NCI-H2107 (cell line): Measurements from ENCODE around the gene ANO10.
"Not testable (repeated sequence)": the region's sequence is repeated elsewhere in the genome, so short reads cannot be mapped to it uniquely, and the experiment has no call there.

Source experiments
- DNase-seq: peaks from one replicate; lab custom pipeline; 2025; lab: John Stamatoyannopoulos, UW

ANO10 gene

GRCh38 chr3:43629257-43629656 is 7.4 kb upstream of the ANO10 start:
- no peak for DNase-seq

- DNase-seq = no peak
These were observed 5.5 kb upstream of the ANO10 start for GRCh38 chr3:43627360-43627759.

DNA sequence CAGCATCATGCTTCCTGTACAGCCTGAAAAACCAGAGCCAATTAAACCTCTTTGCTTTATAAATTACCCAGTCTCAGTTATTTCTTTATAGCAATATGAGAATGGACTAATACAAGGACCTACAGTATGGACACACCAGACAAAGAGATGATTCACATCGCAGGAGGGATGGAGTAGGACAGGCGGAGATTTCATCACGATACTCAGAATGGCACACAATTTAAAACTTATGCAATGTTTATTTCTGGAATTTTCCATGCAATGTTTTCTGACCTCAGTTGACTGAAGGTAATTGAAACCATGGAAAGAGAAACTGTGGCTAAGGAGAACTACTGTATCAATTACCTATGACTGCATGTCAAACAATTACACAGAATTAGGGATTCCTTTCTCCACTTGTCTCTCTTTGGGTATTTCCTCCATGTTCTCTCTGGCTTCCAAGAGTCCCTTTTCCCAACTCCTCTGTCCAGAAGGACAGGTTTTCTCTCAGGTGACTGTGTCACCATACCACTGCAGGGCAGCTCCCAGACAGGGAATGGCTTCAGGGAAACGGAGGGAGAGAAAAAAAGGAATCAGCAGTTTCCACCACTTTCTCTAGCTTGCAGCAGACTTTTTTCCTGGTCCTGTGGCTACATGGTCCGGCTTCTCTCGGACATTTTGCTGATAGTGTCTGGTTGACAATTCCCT is 3.0 kb upstream of the ANO10 start:
- DNase-seq = no peak

DNA sequence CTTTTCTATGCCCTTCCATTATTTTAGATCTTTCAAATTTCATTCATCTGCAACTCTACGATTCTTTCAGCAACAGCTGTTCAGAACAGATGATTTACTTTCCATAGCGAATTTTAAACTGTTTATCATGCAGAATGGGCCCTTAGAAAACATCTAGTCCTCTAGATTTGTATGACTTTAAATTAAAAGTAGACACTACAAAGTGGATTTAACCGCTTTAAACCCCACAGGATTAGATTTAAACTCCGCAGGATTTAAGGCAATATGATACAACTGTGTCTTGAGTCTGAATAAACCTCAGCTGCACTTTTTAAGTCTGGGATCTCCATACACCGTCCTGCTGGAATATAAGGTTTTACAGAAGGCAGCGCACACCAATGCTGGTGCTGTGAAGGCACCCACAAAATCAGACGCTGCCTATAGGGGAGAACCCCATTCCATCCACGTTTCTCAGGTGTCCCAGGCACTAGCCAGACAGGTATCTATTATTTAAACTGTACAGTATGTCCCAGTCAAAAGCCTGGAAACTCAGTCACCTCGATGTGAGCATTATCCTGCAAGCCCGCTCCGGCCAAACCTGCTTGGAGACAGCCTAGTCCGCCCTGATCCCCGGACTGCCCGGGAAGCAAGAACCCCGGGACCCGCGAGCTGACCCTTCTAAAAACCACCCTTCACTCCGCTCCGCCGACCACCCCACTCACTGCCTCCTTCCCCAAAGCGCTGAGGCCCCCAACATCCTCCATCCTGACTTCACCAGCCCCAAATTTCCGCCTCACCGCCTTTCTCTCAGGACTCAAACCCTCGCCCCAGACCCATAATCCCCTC is 768 bp downstream of the ANO10 start:
- DNase-seq = no peak

- DNase-seq = no peak
These were observed 2.2 kb downstream of the ANO10 start for GRCh38 chr3:43619588-43619987.

DNA sequence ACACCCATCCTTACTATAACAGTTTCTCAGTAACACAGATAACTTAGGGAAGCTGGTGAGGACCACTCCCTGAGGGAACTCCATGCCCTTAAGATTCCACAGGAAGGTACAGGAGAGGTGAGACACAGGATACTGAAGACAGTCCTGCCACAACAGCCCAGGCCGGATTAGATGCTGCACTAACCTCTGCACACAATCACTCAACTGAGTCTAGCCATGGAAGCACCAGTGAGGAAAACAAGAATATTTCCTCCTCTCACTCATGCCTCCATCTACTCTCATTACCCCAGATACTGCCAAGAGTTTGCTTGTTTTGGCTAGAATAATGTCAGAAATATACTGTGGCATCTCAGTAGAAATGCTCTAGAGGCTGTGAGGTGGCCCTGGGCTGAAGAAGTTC is 3.7 kb downstream of the ANO10 start:
- no peak for DNase-seq

- DNase-seq = no peak
These were observed 5.8 kb downstream of the ANO10 start for GRCh38 chr3:43616034-43616433.

DNA sequence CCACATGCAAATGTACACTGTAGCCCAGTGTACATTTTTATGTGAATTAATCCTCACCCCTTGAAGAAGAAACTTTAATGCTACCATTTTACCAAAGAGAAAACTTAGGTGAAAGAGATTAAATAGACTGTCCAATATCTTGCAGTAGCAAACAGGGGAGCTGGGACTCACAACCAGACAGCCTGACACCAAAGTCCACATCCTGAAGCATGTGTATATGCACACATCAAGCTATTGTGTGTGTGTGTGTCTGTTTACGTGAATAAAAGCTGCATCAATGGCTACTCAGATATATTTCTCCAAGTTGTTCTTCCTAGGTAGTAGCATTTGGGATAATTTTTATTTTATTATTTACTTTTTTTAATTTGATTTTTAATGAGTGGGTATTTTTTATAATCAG is 6.7 kb downstream of the ANO10 start:
- DNase-seq = no peak

- no peak for DNase-seq
These were observed 7.8 kb downstream of the ANO10 start for GRCh38 chr3:43613976-43614375.

DNA sequence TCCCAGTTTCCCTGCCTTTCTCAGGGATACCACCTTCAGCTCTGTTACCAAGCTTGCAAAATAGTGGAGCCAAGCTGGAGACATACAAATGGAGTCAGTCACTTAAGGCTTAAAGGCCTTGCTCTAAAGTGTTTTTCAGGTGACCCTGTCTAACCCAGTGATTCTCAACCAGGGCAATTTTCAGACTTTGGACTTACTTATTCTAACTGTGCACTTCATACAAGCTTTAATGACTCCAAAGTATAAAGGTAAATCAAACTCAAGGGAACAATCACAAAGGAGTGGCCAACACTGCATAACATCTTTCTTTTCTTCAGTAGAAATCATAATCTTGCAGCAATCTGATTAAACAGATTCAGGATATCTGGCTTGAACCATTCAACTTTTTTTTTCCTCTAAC is 9.4 kb downstream of the ANO10 start:
- DNase-seq = no peak

DNA sequence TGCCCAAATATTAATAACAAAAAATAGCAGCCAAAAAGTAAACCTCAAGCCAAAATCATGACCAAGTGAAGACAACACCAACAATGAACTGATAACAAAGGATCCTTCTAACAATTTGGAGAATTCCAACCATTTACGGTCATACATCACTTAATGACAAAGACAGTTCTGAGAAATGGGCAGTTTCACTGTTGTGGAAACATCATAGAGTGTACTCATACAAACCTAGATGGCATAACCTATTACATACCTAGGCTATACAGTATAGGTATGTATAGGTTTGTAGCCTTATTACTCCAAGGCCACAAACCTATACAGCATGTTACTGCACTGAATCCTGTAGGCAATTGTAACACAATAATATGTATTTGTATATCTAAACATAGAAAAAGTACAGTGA is 12.4 kb downstream of the ANO10 start:
- no peak for DNase-seq

DNA sequence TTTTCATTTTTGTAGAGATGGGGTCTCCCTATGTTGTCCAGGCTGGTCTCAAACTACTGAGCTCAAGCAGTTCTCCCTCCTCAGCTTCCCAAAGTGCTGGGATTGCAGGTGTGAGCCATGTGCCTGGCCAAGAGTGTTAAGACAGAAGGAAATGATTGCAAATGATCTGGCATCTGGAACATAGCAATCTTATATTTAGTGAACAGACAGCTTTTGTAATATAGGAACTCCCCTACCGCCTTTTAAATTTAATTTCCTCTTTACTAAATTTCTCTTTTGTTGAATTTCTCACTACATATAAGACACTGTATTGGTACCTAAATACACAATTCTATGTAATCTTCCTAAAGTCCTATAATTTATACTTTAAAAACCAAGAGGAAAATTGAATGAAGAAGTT is 13.1 kb downstream of the ANO10 start:
- no peak for DNase-seq

DNA sequence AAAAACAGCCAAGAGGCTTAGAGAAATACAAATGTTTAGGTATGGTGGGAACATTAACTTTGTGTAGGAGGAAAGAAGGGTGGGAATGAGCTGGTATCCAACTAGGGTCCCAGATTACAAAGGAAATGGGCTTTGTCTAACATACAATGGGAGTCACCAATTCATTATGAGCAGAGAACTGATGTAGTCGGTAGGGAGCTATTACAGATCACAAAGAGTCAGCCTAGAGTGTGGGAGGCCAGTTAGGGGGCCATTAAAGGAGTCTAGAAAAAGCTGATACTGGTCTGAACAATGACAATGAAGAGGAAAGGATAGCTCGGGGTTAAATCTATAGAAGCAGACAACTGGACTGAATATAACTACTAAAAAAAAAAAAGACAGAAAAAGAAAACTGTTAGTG is 15.5 kb downstream of the ANO10 start:
- no peak for DNase-seq

- not testable (repeated sequence) for DNase-seq
These were observed 21.9 kb downstream of the ANO10 start for GRCh38 chr3:43599959-43600358.

GRCh38 chr3:43597961-43598360 is 23.9 kb downstream of the ANO10 start:
- no peak for DNase-seq

- not testable (repeated sequence) for DNase-seq
These were observed 25.6 kb downstream of the ANO10 start for GRCh38 chr3:43596178-43596577.

GRCh38 chr3:43595280-43595679 is 26.5 kb downstream of the ANO10 start:
- not testable (repeated sequence) for DNase-seq

- not testable (repeated sequence) for DNase-seq
These were observed 28.2 kb downstream of the ANO10 start for GRCh38 chr3:43593588-43593987.

DNA sequence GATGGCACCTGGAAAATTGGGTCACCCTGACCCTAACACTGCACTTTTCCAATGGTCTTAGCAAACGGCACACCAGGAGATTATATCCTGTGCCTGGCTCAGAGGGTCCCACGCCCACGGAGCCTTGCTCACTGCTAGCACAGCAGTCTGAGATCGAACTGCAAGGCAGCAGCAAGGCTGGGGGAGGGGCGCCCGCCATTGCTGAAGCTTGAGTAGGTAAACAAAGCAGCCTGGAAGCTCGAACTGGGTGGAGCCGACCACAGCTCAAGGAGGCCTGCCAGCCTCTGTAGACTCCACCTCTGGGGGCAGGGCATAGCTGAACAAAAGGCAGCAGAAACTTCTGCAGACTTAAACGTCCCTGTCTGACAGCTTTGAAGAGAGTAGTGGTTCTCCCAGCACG is 29.9 kb downstream of the ANO10 start:
- DNase-seq = not testable (repeated sequence)

- no peak for DNase-seq
These were observed 34.5 kb downstream of the ANO10 start for GRCh38 chr3:43587303-43587702.

DNA sequence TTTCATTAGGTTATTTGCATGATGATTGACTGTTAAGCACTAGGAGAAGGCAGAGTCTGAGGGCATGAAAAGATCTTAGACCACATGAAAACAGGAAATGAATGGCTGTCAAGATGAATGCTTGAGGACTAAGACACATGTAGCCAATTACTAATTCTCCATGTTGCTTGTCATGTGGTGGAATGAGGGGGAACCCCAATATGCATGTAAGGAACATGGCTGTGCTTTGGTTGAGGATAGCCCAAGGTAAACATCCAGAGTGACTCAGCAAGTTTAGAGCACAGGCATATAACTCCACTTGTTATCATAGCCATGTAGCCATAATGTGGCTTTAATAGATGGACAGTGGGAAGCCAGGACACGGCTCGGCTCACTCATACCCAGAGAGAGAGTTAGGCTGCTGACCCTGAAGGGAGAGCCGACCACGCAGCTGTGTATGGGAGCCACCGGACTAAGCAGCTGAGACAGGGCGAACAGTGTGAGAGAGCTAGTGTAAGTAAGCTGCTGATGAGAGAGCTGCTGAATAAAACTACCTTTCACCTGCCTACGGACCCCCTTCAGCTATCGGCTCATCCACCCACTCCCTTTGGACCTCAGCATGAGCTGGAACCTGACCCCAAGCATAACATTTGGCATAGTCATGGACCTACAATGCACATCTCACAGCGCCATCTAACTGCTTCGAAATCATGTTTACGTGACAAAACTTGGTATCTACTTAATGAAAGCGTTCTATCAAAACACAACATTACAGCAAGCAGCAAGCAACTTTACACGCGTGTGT is 37.6 kb downstream of the ANO10 start:
- DNase-seq = no peak

- DNase-seq = no peak
These were observed 38.3 kb downstream of the ANO10 start for GRCh38 chr3:43583481-43583880.

- DNase-seq = no peak
These were observed 38.9 kb downstream of the ANO10 start for GRCh38 chr3:43582866-43583265.
